Lower lobe of right lung (tissue), 2 donors: ENCODE results near the gene STXBP1. TPM values are rescaled to one million over a fixed set of nuclear protein-coding genes. Genes with fewer than 3 reads are reported as not detected.
"Not testable (repeated sequence)": the region's sequence is repeated elsewhere in the genome, so short reads cannot be mapped to it uniquely, and the experiment has no call there.

ENCODE experiments used
- ATAC-seq, 2 donors: fragments of 200-7000 bp; cut with Tn5 transposase; one replicate each; pipeline ENCODE4 v1.9.1; 2020 to 2022; ENCODE audit warnings: mild to moderate bottlenecking in 2 of 2, moderate library complexity in 2 of 2
- DNase-seq: peaks from one replicate; pipeline ENCODE4 v3.0.0-alpha.2; 2020
- H3K27ac ChIP-seq: fragments of 200-600 bp; one replicate; pipeline ENCODE4 v1.8.0; 2022
- H3K27me3 ChIP-seq: fragments of 200-600 bp; one replicate; pipeline ENCODE4 v1.8.0; 2022; ENCODE audit warnings: low read depth
- H3K36me3 ChIP-seq: fragments of 200-600 bp; one replicate; pipeline ENCODE4 v1.8.0; 2022; ENCODE audit warnings: mild to moderate bottlenecking
- H3K4me1 ChIP-seq: fragments of 200-600 bp; one replicate; pipeline ENCODE4 v1.8.0; 2022
- H3K4me3 ChIP-seq: fragments of 200-600 bp; one replicate; pipeline ENCODE4 v1.8.0; 2022; ENCODE audit warnings: mild to moderate bottlenecking
- H3K9me3 ChIP-seq: fragments of 200-600 bp; one replicate; pipeline ENCODE4 v1.8.0; 2022
- CTCF ChIP-seq: fragments of 200-600 bp; IDR thresholded peaks from one replicate; pipeline ENCODE4 v1.8.0; 2022; ENCODE audit warnings: antibody characterized with exemption, mild to moderate bottlenecking
- intact Hi-C: fragments of 100-400 bp; cut with DNase I; formaldehyde crosslinking; loops from one replicate; pipeline ENCODE4 v1.11.0; 2022
- total RNA-seq: library from RNA; stranded (reverse); fragmentation: NEBNext Ultra II Directional; extraction: Animal tissue kit (Norgen Biotek cat#: 25700); gene quantifications from one replicate; pipeline ENCODE4 v1.2.1, GENCODE V29; 2021
- donor health status: DM: no; HTN: yes; CAD: no; lungs with severe emphysema.

STXBP1 gene
- total RNA-seq, 1 donor from 2014 or later, result 88.6 TPM

- intact Hi-C loops, result no loop called here
- TF ChIP-seq CTCF, result no peak
- DNase-seq, result peak; percentile 76
- Histone ChIP-seq H3K4me3 (peak overlapping the region; percentile 93), H3K27ac (peak overlapping the region; percentile 89), H3K36me3 (no peaks in the 10 kb centered on the region), H3K27me3 (peaks cover 7% of the 10 kb centered on the region), H3K4me1 (peaks cover 35% of the 10 kb centered on the region), H3K9me3 (no peaks in the 10 kb centered on the region)
- ATAC-seq, result peak; percentile 59 to 69
Measured at GRCh38 chr9:127612939-127613582, 984 bp downstream of the STXBP1 start.

- no peaks in the 10 kb centered on the region for H3K36me3 ChIP-seq
- H3K4me3 ChIP-seq, result peak overlapping the region; percentile 93
- H3K9me3 ChIP-seq, result no peaks in the 10 kb centered on the region
- peaks cover 30% of the 10 kb centered on the region for H3K4me1 ChIP-seq
- ATAC-seq (no peak), DNase-seq (no peak)
- intact Hi-C loops, result no loop called here
- H3K27me3 ChIP-seq, result peaks cover 4% of the 10 kb centered on the region
- no peak for TF ChIP-seq CTCF
- peak overlapping the region; percentile 89 for H3K27ac ChIP-seq
Measured at GRCh38 chr9:127613583-127613954, 1.5 kb downstream of the STXBP1 start.

GRCh38 chr9:127614961-127615360, 2.9 kb downstream of the STXBP1 start:
- H3K4me1 ChIP-seq, result peaks cover 27% of the 10 kb centered on the region
- no peak for TF ChIP-seq CTCF
- DNase-seq (no peak), ATAC-seq (no peak)
- H3K9me3 ChIP-seq, result no peaks in the 10 kb centered on the region
- H3K36me3 ChIP-seq, result no peaks in the 10 kb centered on the region
- intact Hi-C loops, result no loop called here
- peaks cover 3% of the 10 kb centered on the region for H3K27me3 ChIP-seq
- no peak overlapping the region for H3K27ac ChIP-seq
- H3K4me3 ChIP-seq, result no peak overlapping the region

- H3K9me3 ChIP-seq, intact Hi-C loops, H3K36me3 ChIP-seq, H3K4me3 ChIP-seq, H3K27ac ChIP-seq, DNase-seq, H3K4me1 ChIP-seq, ATAC-seq, H3K27me3 ChIP-seq: not testable (repeated sequence)
Measured at GRCh38 chr9:127621339-127621970, 9.4 kb downstream of the STXBP1 start.

- no peaks in the 10 kb centered on the region for H3K9me3 ChIP-seq
- intact Hi-C loops, result no loop called here
- H3K27ac ChIP-seq, result no peak overlapping the region
- peaks cover 19% of the 10 kb centered on the region for H3K4me1 ChIP-seq
- H3K4me3 ChIP-seq, result no peak overlapping the region
- no peak for DNase-seq
- H3K36me3 ChIP-seq, result no peaks in the 10 kb centered on the region
- no peak for ATAC-seq
- no peaks in the 10 kb centered on the region for H3K27me3 ChIP-seq
- no peak for TF ChIP-seq CTCF
Measured at GRCh38 chr9:127626752-127627493, 14.8 kb downstream of the STXBP1 start.

GRCh38 chr9:127627494-127627855, 15.4 kb downstream of the STXBP1 start:
- no peak for DNase-seq
- Histone ChIP-seq H3K9me3 (no peaks in the 10 kb centered on the region), H3K4me3 (no peak overlapping the region), H3K27me3 (no peaks in the 10 kb centered on the region), H3K4me1 (peaks cover 22% of the 10 kb centered on the region), H3K36me3 (no peaks in the 10 kb centered on the region), H3K27ac (no peak overlapping the region)
- no peak for TF ChIP-seq CTCF
- intact Hi-C loops, result no loop called here
- ATAC-seq, result no peak
